GM19455 (cell line): ENCODE results near the gene CDHR2.
"Not testable (repeated sequence)": the region's sequence is repeated elsewhere in the genome, so short reads cannot be mapped to it uniquely, and the experiment has no call there.

ENCODE experiments used
- ATAC-seq: cut with Tn5 transposase; IDR thresholded peaks from one replicate; pipeline ENCODE4 v1.9.1; 2021; ENCODE audit not compliant: unreplicated experiment

The CDHR2 gene

DNA sequence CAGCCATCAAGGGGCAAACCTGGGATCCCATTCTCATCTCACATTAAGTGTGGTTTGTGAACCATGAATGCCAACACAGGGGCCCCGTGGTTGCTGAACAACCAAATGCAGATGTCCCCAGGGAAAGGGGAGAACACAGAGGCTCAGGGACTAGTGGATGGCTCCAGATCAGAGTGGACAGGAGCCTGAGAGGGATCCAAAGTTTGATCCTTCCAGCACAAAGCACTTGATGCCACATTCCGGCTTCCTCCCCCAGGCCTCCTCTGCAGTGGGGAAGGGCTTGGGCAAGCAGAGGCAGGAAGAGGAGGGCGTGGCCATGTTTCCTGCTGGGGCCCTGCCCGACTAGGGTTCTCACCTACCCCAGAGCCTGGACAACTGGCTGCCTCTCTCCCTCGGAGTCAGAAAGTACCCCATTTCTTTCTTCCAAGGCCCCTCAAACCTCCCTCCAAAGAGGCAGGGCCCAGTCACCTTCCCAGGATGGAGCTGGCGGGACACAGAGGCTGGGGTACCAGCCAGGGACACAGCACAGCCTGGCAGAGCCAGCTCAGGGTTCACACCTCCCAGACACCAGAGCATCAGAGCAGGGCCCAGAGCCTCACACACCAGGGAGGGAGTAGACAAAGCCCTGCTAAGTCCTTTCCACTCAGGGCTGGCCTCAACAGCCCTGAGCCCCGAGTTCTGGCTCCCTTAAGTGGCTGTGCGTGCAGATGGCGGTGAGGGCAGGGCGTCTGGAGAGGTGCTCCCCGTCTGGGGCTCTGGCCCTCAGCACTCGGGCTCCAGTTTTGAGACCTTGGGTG lies 7.6 kb upstream of the CDHR2 start:
- ATAC-seq = no peak

DNA sequence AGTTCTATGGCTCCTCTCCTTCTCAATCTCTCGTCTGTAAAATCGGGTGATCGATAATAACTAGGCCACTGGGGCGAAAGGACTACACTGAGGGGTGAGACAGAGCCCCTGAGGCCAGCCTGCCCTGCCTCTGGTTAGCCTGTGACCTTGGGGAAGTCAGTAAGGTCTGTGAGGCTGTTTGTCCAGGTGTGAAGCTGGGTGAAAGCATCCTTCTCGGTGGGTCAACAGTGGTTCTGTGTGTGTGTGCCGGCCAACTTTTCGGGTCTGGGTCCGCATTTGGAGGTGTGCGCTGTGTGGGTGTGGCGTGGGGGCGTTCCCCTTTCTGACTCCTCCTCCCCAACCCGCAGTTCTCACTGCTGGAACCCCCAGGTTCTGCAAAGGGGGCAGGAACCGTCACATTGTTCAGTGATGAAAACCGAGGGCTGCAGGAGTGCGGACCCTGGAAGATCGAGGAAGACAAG lies 7.0 kb upstream of the CDHR2 start:
- no peak for ATAC-seq

DNA sequence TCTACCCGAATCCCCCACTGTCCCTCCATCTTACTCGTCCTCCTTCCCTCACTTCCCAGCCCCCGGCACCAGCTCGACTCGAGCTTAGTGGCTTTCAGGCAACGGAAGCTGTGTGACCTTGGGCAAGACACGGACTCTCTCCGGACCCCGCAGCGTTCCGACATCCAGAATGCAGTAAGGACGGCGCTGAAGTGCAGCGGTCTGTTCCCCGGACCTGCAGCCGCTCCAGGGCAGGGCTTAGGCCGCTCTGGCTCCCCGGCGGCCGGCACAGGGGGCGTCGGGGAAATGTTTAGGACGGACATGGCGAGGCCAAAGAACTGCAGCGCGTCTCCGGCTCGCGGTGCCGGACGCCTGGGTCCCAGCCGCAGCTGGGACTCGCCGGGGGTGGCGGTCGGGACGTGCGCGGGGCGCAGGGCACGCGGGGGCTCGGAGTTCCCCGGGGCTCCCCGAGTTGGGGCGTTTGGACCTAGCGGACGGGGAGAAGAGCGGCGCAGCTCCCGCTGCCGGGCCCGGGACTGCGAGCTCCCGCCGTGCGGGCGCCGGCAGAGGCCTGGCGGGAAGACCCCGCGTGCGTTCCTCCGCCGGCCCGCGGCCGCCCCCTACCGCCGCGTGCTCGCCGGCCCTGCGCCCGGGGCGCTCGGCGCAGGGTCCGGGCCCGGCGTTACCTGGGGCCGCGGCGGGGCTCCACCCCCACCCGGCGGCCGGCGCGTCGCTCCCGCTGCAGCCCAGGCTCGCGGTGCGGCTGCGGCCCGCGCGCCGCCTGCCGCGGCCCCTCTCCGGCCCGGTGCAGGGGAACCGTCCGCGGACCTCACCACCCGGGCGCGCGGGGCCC lies 6.3 kb upstream of the CDHR2 start:
- peak; percentile 52 for ATAC-seq

DNA sequence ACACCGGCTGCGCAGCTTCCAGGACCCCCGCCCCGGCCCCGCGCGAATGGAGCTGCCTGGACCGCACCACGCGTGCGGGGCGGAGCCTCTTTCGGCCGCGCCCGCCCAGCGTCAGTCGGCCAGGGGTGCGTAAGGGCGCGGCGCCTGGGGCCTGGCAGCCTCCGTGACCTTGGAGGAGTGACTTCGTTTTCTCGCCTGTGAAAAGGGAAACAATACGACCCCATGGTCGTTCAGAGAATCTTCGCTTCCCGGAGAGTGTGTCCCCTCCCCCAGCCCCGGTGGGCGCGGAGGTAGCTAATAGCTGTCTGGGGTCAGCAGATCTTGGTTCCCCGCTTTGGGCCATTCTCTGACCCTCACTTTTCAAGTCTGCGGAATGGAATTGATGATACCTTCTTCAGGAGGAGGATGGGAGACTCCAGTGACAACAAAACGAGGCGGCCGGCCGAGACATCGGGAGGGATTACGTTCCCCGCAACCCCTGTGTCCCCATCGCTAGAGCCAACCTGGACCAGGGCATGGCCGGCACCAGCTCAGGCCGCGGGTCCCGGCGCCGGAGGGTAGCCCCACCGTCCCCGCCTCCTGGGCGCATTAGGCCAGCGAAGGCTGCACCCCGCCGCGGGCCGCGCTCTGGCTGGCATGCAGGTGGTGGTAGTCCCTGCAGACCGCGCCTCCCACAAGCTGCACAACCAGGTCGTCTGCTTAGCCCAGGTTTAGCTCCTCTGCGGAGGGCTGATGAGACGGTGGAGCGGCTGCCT lies 5.5 kb upstream of the CDHR2 start:
- ATAC-seq = peak; percentile 77

DNA sequence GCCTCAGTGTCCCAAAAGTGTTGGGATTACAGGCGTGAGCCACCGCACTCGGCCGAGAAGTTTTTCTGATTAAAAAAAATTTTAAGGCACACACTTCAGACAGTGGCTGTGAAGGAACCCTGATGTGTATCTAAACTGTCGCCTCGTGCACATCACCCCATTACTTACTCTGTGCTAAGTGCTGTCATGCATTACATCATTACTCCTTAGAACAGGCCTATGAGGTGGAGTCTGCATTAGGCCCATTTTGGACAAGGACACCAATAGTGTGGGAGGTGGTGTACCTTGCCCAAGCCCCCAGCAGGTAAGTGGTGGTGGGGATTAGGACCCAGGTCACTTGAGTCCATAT lies 3.8 kb upstream of the CDHR2 start:
- no peak for ATAC-seq

DNA sequence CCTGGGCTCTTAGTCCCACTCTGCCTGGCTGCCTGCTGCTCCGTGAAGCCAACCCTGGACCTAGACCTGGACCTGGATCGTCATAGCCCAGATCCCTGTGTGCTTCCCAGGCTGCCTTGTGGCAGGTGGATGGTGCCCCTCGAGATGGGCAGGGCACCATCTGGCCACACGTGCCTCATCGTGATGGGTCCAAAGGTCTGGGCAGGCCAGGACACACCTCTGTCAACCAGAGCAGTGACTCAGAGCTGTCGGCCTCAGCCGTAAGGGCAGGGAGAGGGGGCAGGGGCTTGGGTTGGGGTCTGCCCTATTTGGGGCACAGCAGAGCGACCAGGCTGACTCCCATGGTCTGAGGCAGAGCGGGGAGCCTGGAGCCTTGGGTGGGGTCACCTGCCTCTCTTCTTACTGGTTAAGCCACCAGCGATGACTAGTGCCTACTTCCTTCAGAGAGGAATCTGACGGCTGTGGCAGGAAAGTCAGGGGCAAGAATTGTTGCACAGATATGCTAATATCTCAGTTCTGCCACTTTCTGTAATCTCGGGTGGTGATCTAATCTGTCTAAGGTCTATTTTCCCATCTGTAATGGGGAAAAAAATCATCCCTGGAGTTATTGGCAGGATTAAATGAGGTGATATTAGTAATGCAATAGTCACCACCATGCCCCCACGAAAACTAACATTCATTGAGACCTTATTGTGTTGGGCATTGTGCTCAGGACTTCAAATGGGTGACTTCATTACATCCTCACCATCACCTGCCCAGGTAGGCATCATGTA lies 3.2 kb upstream of the CDHR2 start:
- no peak for ATAC-seq

DNA sequence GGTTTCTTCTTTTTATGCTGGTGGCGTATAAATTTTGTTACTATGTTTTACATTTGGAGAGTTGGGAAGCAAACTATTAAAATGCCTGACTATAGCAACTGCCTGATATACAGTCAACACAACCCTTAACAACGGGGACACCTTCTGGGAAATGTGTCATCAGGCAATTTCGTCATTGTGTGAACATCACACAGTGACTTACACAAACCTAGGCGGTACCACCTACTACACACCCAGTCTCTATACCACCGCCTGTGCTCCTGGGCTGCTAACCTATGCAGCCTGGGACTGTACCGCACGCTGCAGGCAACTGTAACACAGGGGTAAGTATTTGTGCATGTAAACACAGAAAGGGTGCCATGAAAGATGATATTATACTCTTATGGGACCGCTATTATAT lies 1.3 kb upstream of the CDHR2 start:
- no peak for ATAC-seq

DNA sequence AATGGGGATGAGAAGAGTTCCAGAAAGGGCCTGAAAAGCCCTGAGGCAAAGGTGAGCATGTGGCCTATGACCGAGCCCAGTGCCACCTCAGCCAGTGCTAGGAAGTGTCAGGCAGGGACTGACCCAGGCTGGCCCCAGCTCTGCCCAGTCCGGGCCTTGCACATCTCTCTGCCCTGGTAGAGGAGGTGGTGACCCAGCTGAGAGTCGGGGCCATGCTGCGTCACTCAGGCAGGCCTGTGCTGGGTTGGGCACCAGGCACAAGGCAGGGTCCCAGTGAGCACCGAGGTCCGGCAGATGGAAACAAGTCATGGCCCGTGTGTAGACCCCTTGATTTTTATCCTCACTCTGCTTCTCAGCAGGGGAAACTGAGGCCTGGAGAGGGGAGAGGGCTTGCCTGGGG lies 729 bp downstream of the CDHR2 start:
- no peak for ATAC-seq

DNA sequence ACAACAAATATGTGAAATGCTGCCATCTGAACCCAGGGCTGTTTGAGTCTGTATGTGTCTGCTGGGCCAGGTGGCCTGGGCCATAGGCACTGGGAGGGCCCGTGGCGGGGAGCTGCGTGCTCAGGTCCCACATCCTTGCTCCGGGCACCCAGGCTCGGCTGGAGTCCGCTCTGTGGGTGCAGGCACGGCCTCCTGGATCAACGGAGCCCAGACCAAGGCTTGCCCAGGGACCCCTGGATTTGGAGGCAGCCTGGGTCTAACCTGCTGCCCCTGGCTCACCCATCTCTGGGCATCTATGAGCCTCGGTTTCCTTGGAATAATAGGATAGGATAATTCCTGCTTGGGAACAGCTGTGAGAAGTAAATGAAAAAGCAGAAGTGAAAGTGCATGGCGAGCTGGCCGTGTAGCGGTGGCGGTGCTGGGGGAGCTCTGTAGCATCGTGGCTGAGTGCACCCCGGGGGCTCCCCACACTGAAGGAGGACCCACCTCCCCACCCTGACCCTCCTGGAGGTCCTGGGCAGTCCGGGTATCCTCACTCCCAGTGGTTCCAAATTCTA lies 1.2 kb downstream of the CDHR2 start:
- ATAC-seq = no peak

DNA sequence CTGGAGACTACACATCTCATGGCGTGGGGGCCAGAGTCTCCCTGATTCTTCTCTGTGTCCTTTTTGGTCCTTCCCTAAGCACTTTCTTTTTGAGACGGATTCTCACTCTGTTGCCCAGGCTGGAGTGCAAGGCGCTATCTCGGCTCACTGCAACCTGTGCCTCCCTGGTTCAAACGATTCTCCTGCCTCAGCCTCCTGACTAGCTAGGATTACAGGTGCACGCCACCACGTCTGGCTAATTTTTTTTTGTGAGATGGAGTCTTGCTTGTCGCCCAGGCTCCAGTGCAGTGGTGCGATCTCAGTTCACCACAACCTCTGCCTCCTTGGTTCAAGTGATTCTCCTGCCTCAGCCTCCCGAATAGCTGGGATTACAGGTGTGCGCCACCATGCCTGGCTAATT lies 1.8 kb downstream of the CDHR2 start:
- ATAC-seq = not testable (repeated sequence)

DNA sequence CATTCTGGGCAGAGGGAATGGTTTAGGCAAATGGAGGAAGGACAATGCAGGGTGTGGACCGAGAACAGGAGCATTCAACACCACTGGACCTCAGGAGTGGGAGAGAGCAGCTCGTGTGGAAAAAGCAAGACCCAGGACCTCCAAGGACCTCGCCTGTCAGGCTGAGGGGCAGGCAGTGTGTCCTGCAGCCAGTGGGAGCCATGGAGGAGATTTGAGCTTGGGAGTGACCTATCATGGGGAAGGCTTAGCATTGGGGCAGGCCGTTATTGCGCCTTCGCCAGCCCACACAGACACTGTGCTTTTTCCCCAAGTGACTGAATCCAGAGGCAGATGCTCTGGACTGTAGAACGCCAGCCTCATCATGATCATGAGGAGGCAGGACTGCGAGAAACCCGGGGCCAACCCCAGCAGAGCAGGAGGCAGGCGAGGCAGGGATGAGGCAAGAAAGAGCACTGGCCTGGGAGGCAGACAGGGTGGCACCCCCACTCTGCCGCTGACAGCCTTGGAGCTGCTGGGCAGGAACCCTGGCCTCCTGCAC lies 3.3 kb downstream of the CDHR2 start:
- no peak for ATAC-seq

DNA sequence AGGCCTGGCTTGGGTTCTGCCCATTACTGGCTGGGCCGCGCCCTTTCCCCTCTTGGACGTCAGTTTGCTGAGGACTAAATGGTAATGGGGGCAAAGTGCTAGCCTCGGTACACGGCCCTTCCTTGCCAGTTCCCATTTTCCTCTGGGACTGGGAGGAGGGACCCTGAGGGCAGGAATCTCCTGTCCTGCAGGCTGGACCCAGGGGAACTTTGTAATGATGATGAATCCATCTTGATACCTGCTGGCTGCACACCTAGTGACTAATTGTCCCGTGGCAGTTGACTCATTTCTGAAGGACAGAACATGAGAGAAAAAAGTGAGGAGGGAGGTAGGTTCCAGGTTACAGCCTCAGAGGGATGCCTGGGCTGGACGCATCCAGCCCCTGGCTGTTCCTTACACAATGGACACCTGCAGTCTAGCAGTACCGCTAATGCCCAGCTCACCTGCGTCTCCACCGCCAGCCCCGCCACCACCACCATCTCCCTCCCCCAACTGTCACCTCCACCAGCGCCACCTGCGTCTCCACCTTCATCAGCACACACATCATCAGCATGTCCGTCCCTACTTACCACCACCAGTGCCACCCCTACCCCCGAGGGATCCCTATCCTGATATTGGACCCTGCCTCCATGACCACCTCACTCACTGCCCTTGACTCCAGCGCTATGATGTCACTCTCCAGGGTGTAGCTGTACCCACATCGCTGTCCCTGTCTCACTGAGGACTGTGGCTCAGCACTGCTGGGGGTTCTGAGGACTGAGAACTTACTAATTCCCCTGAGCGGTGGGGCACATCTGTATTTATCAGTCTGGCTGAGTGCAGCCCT lies 4.3 kb downstream of the CDHR2 start:
- no peak for ATAC-seq

DNA sequence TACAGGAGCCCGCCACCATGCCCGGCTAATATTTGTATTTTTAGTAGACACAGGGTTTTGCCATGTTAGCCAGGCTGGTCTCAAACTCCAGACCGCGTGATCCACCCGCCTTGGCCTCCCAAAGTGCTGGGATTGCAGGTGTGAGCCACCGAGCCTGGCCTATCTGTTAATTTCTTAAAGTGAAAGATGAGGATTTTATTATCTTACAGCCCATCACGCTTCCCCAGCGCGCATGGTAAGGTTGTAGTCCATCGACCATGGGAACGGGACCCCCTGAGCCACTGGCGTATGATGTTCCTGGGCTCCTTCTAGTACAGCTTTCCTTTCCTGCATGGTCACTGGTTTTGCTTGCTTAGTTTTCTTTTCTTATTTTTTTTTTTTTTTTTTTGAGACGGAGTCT lies 8.7 kb downstream of the CDHR2 start:
- no peak for ATAC-seq

DNA sequence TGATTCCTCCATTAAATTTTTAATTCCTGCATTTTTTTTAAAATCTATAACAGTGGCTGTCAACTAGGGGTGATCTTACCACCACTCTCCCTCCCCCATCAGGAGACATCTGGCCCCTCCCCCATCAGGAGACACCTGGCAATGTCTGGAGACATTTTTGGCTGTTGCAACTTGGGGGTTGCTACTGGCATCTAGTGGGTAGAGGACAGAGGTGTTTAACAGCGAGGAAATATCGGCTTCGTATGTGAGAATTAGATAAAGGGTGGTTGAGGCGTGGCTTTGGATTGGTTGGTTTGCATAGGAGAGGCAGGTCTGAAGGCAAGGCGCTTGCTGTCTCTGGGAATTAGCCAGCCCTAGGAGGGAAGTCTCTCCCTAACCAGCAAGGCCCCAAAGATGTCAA lies 10.5 kb downstream of the CDHR2 start:
- ATAC-seq = no peak

DNA sequence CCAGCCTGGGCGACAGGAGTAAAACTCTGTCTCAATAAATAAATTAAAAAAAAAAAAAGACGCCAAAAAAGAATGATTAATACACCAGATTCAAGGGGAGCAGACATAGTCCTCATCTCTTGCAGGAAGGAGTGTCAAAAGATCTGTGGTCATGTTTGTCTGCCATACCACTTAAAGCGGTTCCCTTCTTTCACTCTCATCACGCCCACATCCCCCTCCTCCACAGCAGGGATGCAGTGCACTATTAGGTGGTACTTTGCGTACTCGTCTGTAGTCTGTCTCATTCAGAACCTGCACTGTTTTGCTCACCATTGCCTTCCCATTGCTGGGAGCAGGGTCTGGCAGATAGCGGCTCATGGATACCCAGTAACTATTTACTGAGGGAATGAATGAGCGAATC lies 11.2 kb downstream of the CDHR2 start:
- no peak for ATAC-seq

DNA sequence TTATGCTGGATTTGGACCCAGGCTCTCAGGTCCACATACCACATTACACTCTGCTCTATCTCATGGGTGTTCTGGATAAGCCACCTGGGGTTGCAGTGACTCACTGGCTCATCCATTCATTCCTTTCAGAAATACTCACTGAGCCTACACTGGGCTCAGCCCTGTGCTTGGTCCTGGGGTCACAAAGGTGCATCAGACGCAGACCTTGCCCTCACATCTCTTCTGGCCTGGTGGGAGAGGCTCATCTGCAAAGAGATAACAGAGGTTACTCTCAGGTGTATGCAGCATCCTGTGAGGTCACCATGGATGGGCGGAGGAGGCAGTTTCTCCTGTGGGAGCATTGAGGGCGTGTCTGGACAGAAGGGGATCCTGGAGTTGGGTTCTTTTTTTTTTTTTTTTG lies 12.1 kb downstream of the CDHR2 start:
- no peak for ATAC-seq

DNA sequence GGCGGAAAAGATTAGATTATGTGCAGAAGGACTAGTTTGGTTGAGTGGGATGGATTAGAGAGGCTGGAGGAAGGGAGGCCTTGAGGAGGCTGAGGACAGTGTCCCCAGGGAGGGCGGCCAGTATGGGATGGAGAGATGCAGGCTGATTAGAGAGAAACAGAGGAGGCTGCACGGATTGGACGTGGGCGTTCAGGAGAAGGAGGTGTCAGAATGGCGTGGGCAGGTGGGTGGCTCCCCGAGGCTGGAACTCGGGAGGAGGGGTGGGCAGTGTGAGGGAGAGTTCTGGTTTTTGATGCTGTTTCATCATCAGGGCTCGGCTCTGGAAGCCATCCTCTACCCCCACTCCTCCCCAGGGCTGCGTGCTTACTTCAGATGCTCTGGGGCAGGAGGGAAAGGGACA lies 13.0 kb downstream of the CDHR2 start:
- ATAC-seq = no peak

DNA sequence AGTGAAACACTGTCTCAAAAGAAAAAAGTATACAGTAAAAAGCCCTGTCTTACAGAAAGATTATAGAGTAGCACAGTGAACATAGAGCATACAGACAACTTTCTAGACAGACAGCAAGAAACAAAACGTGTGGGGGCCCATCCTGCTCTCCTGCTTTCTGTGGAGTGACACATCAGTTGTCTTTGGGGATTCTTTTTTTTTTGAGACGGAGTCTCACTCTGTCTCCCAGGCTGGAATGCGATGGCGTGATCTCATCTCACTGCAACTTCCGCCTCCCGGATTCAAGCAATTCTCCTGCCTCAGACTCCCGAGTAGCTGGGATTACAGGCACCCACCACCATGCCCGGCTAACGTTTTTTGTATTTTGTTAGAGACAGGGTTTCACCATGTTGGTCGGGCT lies 14.9 kb downstream of the CDHR2 start:
- ATAC-seq = no peak

DNA sequence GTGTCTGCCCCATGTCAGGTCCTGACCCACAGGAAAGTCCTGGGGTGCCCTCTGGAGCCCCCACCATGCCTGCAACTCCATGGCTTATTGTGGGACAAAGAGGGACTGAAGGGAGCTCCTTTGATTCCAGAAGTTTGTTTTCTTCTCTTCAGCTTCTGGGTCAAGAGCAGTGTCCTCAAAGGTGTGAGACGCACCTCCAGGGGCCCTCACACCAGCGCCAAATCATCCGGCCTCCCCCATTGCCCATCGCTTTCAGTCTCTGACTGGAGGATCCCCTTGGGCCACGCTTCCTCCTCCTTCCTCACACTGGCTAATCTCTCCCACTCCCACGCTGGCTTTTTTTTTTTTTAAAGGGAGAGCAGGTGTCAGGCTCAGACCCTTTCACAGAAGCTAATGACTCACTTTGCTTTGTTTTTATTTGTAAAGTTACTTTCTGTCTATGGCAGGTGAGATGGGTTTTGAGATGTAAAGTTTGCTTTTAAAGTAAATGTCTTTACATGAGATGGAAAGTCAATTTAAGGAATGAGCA lies 16.7 kb downstream of the CDHR2 start:
- ATAC-seq = no peak
